Measurements from ENCODE around the gene TAAR6. TPM values are rescaled to one million over a fixed set of nuclear protein-coding genes. Genes with fewer than 3 reads are reported as not detected.

TAAR6 gene, protein sequence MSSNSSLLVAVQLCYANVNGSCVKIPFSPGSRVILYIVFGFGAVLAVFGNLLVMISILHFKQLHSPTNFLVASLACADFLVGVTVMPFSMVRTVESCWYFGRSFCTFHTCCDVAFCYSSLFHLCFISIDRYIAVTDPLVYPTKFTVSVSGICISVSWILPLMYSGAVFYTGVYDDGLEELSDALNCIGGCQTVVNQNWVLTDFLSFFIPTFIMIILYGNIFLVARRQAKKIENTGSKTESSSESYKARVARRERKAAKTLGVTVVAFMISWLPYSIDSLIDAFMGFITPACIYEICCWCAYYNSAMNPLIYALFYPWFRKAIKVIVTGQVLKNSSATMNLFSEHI
- not detected for total RNA-seq
- polyA plus RNA-seq: not detected
- long read RNA-seq, donor 1: 0 reads
- long read RNA-seq, donor 2: 0 reads
- long read RNA-seq, donor 3: 0 reads

DNA sequence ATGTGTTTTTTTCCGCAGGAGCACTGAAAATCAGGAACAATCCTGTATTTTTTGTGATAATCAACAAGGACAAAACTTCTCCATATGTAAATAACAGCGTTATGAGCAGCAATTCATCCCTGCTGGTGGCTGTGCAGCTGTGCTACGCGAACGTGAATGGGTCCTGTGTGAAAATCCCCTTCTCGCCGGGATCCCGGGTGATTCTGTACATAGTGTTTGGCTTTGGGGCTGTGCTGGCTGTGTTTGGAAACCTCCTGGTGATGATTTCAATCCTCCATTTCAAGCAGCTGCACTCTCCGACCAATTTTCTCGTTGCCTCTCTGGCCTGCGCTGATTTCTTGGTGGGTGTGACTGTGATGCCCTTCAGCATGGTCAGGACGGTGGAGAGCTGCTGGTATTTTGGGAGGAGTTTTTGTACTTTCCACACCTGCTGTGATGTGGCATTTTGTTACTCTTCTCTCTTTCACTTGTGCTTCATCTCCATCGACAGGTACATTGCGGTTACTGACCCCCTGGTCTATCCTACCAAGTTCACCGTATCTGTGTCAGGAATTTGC is at the start of gene TAAR6:
TAAR6 (plus strand) TSS at position 102 of the 557 bp plus-strand sequence; CDS start at position 102, 0 bp downstream.
- Histone ChIP-seq H3K36me3 (no peaks in the 10 kb centered on the region), H3K4me1 (peaks cover 0 to 8% (median 0%) of the 10 kb centered on the region in 9 donors), H3K4me3 (no peak within 1 kb of the TSS), H3K9me3 (no peaks in the 10 kb centered on the region), H3K27ac (no peak within 1 kb of the TSS), H3K27me3 (peaks cover 0 to 47% (median 20%) of the 10 kb centered on the region in 7 donors)
- DNase-seq (no peak), ATAC-seq (no peak)
- TF ChIP-seq CTCF (IDR thresholded peaks at IDR 0.05): no peak
- 71 to 77% methylated on average over 15 of the region's 15 CpGs for WGBS, 2 donors
- intact Hi-C loops (cut with DNase I): no loop called here

- Histone ChIP-seq H3K36me3 (no peaks in the 10 kb centered on the region), H3K4me3 (no peak overlapping the region), H3K4me1 (no peaks in the 10 kb centered on the region), H3K27ac (no peak overlapping the region), H3K27me3 (peaks cover 0 to 5% (median 0%) of the 10 kb centered on the region in 7 donors), H3K9me3 (no peaks in the 10 kb centered on the region)
- no peak for ATAC-seq
- 48% methylated on average over 2 of the region's 2 CpGs for WGBS, 2 donors
- no peak for DNase-seq
- intact Hi-C loops (cut with DNase I): loop anchor here in 1 of 10 donors (10.0 kb wide), 1 partner anchor 274 kb away; the partner anchor contains the start of gene SLC18B1
- no peak for TF ChIP-seq CTCF (IDR thresholded peaks at IDR 0.05)
These were observed 49.2 kb upstream of the TAAR6 start for GRCh38 chr6:132520953-132521352.

GRCh38 chr6:132524646-132525045 is 45.5 kb upstream of the TAAR6 start:
- ATAC-seq (no peak), DNase-seq (no peak)
- intact Hi-C loops (cut with DNase I): loop anchor here in 3 of 10 donors (5.0 to 10.0 kb wide), 3 partner anchors 243 to 270 kb away; partner anchors contain the start of gene SLC18B1 (in 1 of the 3)
- H3K36me3 ChIP-seq: no peaks in the 10 kb centered on the region
- H3K4me3 ChIP-seq: no peak overlapping the region
- H3K27me3 ChIP-seq: peaks cover 0 to 16% (median 11%) of the 10 kb centered on the region in 7 donors
- H3K27ac ChIP-seq: no peak overlapping the region
- no peaks in the 10 kb centered on the region for H3K9me3 ChIP-seq
- 85 to 94% methylated on average over 5 of the region's 5 CpGs for WGBS, 2 donors
- TF ChIP-seq CTCF (IDR thresholded peaks at IDR 0.05): no peak
- no peaks in the 10 kb centered on the region for H3K4me1 ChIP-seq

DNA sequence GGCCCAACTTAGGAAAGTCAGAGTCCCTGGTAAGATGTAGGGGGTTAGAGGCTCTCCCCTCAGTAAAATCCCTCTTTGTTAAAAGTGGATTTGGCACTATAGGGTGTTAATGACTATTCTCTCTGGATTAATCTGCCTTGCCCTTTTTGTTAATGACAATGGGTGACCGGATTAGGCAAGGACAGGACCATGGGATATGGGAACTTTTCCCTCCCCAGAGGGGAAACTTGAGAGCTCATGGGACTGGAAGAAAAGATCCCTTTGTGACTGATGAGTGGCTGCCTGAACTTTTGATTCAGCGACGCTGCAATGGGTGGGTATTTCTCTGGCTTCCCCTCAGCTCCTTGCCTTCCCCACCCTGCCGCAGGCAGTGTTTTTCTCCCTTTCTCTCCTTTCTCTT is 44.3 kb upstream of the TAAR6 start:
- no peak for TF ChIP-seq CTCF (IDR thresholded peaks at IDR 0.05)
- H3K36me3 ChIP-seq: no peaks in the 10 kb centered on the region
- WGBS, 2 donors: 65 to 77% methylated on average over 4 of the region's 4 CpGs
- DNase-seq: no peak
- no peak for ATAC-seq
- intact Hi-C loops (cut with DNase I): loop anchor here in 3 of 10 donors (5.0 to 10.0 kb wide), 3 partner anchors 241 to 269 kb away; partner anchors contain the start of gene SLC18B1 (in 1 of the 3)
- peaks cover 0 to 22% (median 11%) of the 10 kb centered on the region in 7 donors for H3K27me3 ChIP-seq
- H3K9me3 ChIP-seq: no peaks in the 10 kb centered on the region
- H3K4me3 ChIP-seq: no peak overlapping the region
- no peak overlapping the region for H3K27ac ChIP-seq
- H3K4me1 ChIP-seq: no peaks in the 10 kb centered on the region

Measured in heart right ventricle (tissue), 16 donors.